Breast epithelium (tissue), 3 donors: ENCODE data around the gene HUNK.

Source experiments
- CTCF ChIP-seq, 3 donors: fragments of 450-650 bp; IDR thresholded peaks; one replicate each; pipeline ENCODE4 v1.5.1; 2016 to 2017; ENCODE audit warnings: antibody characterized with exemption in 3 of 3, mild to moderate bottlenecking in 3 of 3, moderate library complexity in 3 of 3
- POLR2A ChIP-seq: fragments of 450-650 bp; IDR thresholded peaks from one replicate; pipeline ENCODE4 v1.6.1; 2016; ENCODE audit warnings: antibody characterized with exemption, mild to moderate bottlenecking, moderate library complexity

- no peak for TF ChIP-seq CTCF (IDR thresholded peaks at IDR 0.05)
- no peak for TF ChIP-seq POLR2A
Observed at GRCh38 chr21:31912501-31912900, 39.7 kb downstream of the HUNK start.
